Right hindlimb (tissue), 1 donor: ENCODE data around the gene SYN1.
"Not testable (repeated sequence)": the region's sequence is repeated elsewhere in the genome, so short reads cannot be mapped to it uniquely, and the experiment has no call there.

Experiments used
- DNase-seq: peaks from one replicate; pipeline ENCODE4 v3.0.0-alpha.2; 2018

SYN1 gene

DNA sequence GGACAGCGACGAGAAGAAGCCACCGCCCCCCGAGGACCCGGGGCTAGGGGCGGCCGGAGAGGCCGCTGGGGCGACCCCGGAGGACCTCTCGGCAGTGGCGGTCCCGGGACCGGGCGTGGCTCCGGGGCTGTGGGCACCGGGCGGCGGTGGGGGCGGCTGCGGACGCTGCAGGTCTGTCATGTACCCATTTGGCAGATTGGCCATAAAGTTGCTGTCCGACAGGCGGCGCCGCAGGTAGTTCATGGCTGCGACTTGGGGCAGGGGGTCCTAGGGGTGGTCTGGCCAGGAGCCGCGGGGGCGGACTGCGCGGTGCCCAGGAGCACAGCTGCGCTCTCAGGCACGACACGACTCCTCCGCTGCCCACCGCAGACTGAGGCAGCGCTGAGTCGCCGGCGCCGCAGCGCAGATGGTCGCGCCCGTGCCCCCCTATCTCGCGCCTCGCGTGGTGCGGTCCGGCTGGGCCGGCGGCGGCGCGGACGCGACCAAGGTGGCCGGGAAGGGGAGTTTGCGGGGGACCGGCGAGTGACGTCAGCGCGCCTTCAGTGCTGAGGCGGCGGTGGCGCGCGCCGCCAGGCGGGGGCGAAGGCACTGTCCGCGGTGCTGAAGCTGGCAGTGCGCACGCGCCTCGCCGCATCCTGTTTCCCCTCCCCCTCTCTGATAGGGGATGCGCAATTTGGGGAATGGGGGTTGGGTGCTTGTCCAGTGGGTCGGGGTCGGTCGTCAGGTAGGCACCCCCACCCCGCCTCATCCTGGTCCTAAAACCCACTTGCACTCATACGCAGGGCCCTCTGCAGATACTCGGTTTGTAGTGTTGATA, at the start of gene SYN1:
TSS of gene SYN1 (minus strand) at position 372 of the 817 bp plus-strand sequence. CDS start at position 243, 129 bp downstream.
- DNase-seq: peak; percentile 80

DNA sequence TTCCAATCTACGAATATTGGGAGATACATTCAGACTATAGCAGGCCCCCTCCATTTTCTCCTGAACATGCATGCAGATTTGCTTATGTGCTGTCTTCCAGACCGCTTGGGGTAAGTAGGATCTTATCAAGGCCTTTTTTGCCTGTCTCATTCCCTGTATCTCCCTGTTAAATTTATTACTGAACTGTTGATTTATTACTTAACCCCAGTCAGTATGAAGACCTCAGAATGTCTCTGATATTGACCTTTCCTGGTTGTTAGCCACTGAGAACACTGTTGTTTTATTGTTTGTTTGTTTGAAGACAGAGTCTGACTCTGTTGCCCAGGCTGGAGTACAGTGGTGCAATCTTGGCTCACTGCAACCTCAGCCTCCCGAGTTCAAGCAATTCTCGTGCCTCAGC, 46.1 kb upstream of the SYN1 start:
- not testable (repeated sequence) for DNase-seq

DNA sequence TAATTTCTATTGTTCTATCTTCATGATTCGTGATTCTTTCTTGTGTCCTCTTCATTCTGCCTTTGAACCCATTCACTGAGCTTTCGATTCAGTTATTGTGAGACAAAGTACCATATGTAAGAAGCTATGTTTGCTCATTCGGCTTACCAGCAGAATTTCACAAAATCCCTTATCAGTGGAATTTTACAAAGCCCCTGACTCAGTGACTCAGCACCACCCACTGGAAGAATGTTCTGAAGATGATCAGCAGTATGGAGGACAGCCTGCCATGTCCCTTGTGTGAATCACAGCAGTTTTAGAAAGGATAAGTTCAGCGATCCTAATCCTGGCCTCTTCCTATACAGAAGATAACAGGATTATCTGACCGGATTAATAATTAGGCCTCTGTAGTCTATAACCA, 45.1 kb upstream of the SYN1 start:
- DNase-seq: no peak

DNA sequence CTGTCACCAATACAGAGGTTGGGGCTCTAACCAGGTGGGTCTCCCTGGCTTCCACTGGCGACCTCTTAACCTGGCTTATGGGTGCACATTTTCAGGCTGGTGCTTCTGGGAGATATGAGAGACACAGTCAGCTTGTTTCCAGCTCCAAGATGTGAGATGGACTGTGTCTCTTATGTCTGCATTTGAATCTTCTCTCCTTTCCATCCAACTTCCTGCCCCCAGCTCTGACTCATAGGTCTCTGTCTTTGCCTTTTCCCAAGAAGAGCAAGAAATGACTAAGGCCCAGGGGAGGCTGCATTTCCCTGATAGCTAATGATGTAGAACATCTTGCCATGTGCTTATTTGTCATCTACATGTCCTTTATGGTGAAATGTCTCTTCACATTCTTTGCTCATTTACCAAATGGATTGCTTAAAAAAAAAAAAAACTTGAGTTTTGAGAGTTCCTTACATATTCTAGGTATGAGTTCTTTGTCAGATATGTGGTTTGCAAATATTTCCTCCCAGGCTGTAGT, 42.5 kb upstream of the SYN1 start:
- DNase-seq: no peak

DNA sequence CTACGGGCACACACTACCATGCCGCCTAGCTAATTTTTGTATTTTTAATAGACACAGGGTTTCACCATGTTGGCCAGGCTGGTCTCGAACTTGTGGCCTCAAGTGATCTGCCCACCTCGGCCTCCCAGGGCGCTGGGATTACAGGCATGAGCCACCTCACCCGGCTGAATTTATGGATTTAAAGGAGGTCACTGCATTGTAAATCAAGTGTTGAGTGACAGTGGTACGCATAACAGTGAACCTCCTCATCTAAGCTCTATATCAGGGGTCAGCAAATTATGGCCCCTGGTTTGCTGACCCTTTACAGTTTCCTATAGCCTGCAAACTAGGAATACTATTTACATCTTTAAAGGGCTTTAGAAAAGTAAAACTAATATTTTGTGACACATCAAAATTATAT, 41.9 kb upstream of the SYN1 start:
- DNase-seq: no peak

DNA sequence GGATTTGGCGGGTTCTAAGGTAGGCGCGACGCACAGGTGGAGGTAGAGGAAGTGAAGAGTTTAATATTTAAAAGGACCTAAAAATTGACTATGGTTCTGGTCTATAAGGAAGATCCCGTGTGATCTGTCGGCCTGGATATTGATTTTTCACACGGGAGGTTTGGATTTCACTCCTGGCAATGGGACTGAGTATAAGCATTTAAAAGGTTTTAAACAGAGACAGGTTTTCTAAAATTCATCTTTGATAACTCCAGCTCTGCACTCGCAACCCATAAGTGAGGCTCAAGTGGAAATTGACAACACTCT, 39.7 kb upstream of the SYN1 start:
- DNase-seq: no peak

DNA sequence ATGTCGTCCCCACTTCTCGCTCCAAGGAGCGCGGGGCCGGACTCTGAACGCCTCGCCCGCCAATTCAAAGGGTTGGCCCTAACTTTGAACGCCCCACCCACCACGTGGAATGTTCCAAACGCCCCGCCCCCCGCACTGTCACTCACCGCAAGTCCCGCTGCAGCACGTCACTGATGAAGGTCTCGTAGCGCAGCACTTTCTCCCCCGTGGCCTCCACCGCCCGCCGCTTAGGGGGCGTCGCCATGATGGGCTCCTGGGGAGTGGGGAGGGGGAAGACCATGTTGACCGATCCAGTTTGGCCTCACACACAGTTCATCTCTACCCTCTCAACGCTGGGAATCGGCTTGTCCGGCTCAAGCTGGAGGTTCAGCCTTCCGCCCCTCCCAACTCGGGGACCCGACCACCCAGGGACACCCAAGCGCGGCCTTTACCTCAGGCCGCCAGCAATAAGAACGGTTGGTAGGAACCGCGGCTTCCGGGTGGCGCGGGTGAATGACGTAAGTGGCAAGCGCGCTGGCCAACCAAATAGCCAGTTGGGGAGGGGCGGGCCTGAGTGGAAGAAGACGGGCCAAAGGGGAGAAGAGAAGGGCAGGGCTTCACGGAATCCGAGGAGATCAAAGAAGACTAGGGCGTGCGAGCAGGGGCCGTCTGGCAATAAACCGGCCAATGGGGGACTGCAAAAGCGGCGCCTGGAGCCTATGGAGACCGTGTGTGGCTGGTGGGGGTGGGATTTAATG, 39.2 kb upstream of the SYN1 start, which contains the start of gene UXT:
TSS of gene UXT (minus strand) at position 497 of the 737 bp plus-strand sequence. CDS start at position 244, 253 bp downstream.
- DNase-seq: peak; percentile 93

DNA sequence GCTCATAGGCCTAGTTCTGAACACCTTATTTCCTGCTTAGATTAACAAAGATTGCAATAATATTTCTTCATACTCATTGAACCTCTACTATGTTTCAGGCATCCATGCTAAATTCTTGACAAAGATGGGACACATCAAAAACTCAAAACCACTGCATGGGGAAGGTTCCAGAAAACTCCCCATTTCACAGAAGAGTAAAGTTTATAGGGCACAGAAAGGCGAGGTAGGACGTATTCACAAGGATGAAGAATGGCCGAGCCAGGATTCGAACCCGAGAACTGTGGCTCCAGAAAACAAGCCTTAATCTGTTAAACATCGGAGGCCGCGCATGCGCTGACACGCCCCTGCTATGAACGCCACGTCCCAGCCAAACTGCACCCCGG, 38.6 kb upstream of the SYN1 start:
- DNase-seq: no peak

DNA sequence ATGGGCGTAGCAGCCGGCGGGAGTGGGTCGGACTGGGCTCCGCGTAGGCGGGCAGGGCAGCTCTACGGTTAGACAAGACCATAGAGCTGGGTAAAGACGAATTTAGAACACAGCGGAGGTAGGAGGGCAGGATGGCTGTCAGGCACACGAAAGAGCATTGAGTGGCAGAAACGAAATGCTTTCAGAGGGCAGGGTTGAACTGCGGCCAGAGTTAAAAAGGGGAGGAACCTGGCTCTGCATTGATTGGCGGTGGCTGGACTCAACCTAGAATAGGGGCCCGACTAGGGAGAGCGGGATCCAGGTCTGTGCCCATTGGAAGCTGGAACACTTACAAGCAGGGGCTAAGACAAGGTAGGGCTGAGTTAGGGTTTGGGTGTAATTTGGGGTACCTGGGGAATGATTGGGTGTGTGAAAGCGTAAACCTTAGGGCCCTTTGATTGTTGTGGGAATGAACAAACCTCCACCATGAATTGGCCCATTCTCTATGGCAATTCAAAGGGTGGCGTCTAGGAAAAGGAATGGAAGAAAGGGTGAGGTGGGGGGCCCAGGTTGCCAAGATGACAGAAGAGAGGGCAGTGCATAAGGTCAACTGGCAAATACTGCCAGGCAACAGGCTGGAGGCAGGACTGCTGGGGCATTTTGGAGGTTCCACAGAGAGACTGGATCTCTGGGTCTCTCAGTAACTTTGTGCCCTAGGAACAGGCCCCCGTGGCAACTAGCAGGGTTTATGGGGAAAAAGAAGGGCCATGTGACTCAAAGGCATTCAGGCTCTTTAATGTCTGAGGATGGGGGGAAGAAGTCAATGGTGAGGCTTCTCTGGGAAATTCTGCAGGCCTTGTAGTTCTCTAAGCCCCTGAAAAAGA, 31.6 kb upstream of the SYN1 start:
- DNase-seq: no peak

DNA sequence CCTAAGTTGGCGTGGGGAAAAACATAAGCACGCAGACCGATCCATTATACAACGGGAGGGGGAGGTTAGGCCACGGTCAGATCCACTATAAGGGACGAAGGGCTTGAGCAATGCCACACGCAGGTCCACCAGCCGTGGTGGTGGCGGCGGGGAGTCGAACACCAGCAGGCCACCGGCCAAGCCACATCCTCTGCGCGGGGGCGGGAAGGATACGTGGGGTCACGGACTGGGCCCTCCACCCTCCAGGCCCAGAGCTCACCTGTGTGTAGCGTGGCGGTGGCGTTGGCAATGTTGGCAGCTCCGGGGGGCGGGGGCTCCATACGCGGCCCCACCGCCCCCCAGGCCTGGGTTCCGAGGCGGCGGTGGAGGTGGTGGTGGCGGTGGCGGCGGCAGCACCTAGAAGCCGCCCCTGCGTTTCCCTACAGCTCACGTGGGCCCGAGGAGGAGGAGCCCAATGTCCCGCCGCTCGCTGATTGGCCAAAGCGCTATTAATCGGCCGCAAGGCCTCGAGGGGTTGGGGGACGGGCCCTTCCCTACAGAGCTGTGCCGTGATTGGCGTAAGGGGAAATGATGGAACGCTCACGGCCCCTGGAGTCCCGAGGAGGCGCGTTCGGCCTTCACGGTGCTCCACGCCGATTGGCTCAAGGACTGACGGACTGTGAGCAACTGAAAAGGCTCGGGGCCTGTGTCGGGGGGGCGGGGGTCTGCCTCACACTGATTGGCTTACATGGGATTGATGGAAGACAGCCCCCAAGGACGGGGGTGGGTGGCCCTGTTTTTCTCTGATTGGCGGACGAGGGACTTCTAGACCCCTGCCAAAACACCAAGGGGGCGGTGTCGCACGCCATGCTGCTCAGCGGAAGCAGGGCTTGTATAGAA, 30.7 kb upstream of the SYN1 start, which contains the start of gene ELK1:
TSS of gene ELK1 (minus strand) at position 400 of the 879 bp plus-strand sequence. CDS start 9,122 bp downstream, outside the sequence.
- DNase-seq: peak; percentile 98

DNA sequence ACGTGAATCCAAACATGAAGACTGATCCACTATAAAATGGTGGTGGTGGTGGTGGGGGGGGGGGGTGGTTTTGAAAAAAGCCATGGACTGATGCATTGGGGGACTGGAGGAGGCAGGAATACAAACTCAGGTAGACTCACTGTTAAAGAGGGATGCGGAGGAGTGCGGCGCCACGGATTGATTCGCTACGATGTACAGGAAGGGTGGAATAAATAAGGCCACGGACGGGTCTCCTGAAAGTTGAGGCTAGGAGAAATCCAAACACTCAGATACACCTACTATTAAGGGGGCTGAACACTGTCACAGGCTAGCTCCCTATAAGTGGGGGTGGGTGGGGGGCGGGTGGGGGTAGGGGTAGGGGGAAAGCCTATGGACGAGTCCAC, 30.1 kb upstream of the SYN1 start:
- no peak for DNase-seq

DNA sequence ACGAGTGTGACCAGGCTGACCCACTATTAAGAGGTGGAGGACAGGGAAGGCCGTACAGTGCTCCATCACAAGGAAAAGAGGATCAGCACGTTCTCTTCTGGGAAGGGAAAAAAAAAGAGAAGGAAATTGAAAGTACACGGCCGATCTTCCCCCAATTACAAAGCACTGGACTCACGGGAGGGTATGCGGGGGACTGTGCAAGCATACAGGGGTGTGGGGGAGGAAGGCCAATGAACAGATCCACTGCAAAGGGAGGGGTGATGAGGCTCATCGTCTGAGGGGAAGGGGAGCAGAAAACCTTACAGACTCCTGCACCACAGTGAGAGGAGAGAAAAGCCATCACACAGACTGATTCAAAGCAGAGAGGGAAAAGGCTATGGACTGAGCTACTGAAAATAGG, 29.6 kb upstream of the SYN1 start:
- no peak for DNase-seq

DNA sequence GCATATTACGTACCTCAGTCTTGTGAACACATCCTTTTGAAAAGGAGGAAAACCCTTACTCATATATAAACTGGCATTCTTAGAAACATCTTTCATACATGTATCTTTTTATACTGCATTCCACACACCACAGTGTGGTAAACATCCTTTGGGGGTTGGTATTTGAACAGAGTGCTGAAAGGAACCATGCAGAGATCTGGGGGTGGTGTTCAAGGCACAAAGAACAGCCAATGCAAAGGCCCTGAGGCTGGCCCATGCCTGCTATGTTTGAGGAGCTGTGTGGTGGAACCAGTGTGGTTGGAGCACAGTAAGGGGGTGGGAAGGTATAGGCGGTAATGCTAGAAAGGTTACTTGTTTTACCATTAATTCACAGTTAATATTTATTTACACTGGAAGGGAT, 28.7 kb upstream of the SYN1 start:
- DNase-seq: no peak

DNA sequence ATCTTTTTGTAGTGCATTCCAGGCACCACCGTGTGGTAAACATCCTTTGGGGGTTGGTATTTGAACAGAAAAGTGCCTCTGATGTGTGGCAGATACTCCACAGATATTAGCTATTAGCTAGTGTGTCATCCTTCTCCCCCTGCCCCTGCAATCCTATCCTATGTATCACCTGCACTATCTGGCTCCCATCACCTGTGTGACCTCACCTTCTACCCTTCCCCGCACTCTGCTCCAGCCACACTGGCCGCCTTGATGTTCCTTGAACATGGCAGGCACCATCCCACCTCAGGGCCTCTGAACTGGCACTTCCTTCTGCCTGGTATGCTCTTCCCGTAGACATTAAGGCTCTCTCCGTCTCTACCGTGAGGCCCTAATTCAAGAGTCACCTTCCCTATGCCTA, 27.0 kb upstream of the SYN1 start:
- no peak for DNase-seq

DNA sequence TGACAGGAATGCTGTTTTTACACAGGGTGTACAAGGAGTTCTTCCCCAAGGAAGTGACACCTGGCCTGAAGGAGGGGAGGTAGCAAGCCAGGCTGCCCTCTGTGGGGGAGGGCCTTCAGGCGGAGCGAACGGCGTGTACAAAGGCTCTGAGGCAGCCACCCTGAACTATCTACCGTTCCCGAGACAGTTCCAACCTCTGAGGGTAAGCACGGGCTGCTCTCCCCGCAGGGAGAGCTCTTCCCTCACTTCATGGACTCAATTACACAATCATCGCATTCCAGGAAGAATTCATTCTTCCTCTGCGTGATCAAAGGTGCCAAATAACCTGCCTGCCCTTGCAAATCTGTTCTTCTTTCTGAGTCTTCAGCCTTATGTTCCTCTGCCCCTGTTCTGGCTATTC, 25.9 kb upstream of the SYN1 start:
- DNase-seq: no peak

DNA sequence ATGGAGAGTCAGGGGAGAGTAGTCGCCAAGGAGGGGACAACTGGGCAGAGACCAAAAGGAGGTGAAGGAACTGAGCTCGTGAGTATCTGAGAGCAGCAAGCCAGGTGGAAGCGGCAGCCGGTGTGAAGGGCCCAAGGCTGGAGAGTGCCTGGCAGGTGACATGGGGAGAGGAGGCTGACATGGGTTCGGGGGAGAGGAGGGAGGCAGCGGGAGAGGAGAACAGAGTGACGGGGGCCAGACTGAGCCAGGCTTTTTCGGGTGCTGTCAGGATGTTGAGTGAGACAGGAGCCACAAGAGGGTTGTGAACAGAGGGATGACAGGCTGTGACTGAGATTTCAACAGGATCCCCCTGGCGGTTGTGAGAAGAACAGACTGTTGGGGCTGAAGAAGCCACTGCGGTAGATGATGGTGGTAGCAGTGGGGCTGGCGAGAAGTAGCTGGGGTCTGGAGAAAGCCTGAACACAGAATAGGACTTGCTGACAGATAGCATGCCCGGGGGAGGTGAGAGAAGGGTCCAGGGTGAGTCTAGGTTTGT, 25.0 kb upstream of the SYN1 start:
- no peak for DNase-seq

DNA sequence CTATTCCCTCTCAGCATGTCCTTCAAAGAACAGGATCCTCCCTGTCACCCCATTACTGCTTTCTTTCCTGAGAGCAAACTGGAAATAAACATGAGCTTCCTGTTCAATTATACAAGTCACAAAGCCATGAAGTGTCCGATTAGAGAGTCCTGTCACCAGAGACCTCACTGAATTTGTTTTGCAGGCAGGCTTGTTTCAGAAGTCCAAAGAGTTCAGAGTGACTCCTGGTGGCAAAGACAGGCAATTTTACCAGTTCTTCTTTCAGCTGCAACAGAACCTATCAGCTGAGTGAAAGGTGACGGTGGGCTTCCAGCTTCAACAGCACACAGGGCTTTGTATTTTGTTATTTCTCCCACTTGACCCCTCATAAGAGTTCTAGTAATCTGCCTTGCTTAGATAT, 24.3 kb upstream of the SYN1 start:
- no peak for DNase-seq

DNA sequence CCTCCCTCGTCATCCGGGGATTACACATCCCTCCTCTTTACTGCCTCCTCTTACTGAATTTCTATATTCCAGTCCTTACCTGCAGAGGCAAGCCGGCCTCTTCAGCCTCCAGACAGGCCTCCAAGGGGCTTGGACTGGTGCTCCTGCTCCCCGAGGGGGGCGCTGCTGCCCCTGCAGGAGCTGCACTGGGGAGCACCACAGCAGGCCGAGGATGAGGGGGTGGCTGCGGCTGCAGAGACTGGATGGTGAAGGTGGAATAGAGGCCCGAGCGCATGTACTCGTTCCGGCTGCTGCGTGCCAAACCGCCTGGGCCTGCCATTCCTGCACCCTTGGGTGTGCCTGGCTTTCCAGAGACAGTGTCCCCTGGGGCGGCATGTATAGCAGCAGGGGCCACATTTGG, 19.2 kb upstream of the SYN1 start:
- no peak for DNase-seq

DNA sequence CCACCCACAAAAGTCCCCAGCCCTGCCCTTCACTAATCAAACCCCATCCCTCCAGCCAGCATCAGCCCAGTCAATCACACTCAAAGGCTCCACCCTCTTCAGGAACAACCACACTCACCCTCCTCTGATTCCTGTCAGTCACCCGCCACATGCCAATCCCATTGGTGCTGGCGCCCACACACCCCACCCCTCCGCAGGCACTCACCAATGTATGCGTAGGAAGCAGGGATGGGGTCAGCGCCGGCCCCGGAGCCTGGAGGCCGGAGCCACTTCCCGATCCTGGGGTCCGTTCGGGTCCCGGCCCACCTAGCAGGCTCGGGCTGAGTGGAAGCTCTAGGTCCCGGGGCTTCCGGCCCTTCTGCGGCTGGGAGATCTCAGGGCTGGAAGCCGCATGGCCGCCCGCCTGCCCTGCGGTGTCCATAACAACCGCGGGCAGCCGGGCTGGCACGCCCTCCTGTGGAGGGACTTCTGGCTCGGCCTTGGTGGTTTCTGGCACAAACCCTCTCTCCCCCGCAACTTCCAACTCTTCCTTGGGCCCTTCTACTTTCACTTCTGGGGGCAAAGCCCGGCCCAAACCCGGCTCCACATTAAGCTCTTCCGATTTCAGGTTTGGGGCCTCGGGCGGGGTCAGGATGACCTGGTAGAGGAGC, 18.0 kb upstream of the SYN1 start:
- peak; percentile 39 for DNase-seq

DNA sequence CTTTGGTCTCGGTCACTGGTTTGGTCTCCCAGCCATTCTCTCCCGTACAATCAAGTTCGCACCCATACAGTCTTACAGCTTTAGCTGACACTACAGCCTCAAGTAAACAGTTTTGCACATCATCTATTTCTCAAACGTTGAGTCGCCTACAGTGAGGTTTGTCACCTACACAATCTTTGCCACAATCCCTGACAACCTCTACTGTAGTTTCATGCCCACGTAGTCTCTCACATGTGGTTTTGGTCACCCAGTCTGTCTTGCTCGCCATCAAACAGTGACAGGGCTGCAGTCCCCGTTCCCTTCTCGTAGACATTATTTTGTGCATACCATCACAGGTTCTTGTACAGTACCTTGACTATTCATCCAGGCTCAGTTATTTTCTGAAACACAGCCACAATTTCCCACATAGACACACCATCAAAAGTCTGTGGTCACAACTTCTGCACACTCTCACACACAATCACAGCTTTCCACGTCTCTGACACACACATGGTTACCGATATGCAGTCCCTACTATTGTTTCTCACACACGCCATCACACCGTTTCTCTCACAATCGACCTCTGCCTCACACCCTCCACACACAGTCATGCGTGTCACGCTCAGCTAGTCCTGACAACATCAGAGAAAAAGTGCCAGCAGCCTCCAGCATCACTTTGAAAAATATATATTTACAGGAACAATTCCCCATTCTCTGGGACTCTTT, 15.4 kb upstream of the SYN1 start:
- no peak for DNase-seq
